WTC11 (cell line): ENCODE results near the gene MED12L.

Experiments used
- AFF4 ChIP-seq: sonication (generic); formaldehyde crosslinking; IDR thresholded peaks from 2 replicates; pipeline ENCODE4 v1.8.1; 2023; ENCODE audit warnings: mild to moderate bottlenecking, missing genetic modification reagents, borderline replicate concordance
- ATF2 ChIP-seq: sonication (generic); formaldehyde crosslinking; IDR thresholded peaks from 2 replicates; pipeline ENCODE4 v1.8.1; 2022; ENCODE audit warnings: low read depth, missing genetic modification reagents, borderline replicate concordance
- CTCF ChIP-seq: fragments of 200-600 bp; IDR thresholded peaks from 2 replicates; pipeline ENCODE4 v1.8.0; 2022; ENCODE audit warnings: antibody characterized with exemption
- ESRRA ChIP-seq: sonication (generic); formaldehyde crosslinking; IDR thresholded peaks from 2 replicates; pipeline ENCODE4 v1.8.1; 2022; ENCODE audit warnings: mild to moderate bottlenecking, missing genetic modification reagents, borderline replicate concordance
- IRF2 ChIP-seq: sonication (generic); formaldehyde crosslinking; IDR thresholded peaks from 2 replicates; pipeline ENCODE4 v1.8.0; 2022; ENCODE audit warnings: low read depth, missing genetic modification reagents, borderline replicate concordance
- MAX ChIP-seq: sonication (generic); formaldehyde crosslinking; IDR thresholded peaks from 2 replicates; pipeline ENCODE4 v1.8.0; 2022; ENCODE audit warnings: mild to moderate bottlenecking, missing genetic modification reagents
- NR3C1 ChIP-seq: sonication (generic); formaldehyde crosslinking; conservative IDR thresholded peaks from 2 replicates; pipeline ENCODE4 v1.8.1; 2023; ENCODE audit warnings: low read depth, mild to moderate bottlenecking, missing genetic modification reagents
- SP1 ChIP-seq: sonication (generic); formaldehyde crosslinking; conservative IDR thresholded peaks from 2 replicates; pipeline ENCODE4 v1.8.1; 2022; ENCODE audit warnings: missing genetic modification reagents
- USF2 ChIP-seq: sonication (generic); formaldehyde crosslinking; IDR thresholded peaks from 2 replicates; pipeline ENCODE4 v1.8.1; 2023; ENCODE audit warnings: mild to moderate bottlenecking, missing genetic modification reagents, moderate library complexity
- ZBTB21 ChIP-seq: sonication (generic); formaldehyde crosslinking; IDR thresholded peaks from 2 replicates; pipeline ENCODE4 v1.8.1; 2023; ENCODE audit warnings: mild to moderate bottlenecking, missing genetic modification reagents, borderline replicate concordance
- ZNF121 ChIP-seq: sonication (generic); formaldehyde crosslinking; IDR thresholded peaks from 2 replicates; pipeline ENCODE4 v1.8.0; 2023; ENCODE audit warnings: missing genetic modification reagents
- TF ChIP-seq, protein P1 (sequence below): sonication (generic); formaldehyde crosslinking; IDR thresholded peaks from 2 replicates; pipeline ENCODE4 v1.8.1; 2023; ENCODE audit warnings: mild to moderate bottlenecking, missing genetic modification reagents

DNA sequence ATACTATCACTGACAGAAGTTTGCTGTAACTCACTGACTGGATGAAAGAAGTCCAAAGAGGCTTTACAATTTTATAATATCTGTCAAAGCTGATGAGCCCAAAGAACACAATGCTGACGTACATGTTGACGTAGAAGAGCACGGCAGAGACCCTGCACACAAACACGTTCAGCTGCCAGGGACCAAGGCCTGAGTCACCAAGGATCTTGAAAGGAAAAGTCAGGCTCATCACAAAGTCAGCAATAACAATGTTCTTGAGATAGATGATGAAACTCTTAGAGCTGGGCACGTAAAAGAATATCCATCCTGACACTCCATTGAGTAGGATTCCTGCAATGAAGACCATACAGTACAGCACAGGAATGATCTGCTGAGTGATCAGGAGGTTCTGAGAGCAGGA lies 128.4 kb downstream of the MED12L start:
- TF ChIP-seq CTCF: no peak
- TF ChIP-seq ZNF121: no peak
- no peak for TF ChIP-seq MAX (CRISPR knock-in tag)
- TF ChIP-seq USF2 (CRISPR knock-in tag): no peak
- TF ChIP-seq AFF4 (CRISPR knock-in tag): no peak
- no peak for TF ChIP-seq ATF2 (CRISPR knock-in tag)
- no peak for TF ChIP-seq NR3C1 (CRISPR knock-in tag)
- TF ChIP-seq SP1: no peak
- TF ChIP-seq ESRRA (CRISPR knock-in tag): no peak
- TF ChIP-seq, protein P1, sequence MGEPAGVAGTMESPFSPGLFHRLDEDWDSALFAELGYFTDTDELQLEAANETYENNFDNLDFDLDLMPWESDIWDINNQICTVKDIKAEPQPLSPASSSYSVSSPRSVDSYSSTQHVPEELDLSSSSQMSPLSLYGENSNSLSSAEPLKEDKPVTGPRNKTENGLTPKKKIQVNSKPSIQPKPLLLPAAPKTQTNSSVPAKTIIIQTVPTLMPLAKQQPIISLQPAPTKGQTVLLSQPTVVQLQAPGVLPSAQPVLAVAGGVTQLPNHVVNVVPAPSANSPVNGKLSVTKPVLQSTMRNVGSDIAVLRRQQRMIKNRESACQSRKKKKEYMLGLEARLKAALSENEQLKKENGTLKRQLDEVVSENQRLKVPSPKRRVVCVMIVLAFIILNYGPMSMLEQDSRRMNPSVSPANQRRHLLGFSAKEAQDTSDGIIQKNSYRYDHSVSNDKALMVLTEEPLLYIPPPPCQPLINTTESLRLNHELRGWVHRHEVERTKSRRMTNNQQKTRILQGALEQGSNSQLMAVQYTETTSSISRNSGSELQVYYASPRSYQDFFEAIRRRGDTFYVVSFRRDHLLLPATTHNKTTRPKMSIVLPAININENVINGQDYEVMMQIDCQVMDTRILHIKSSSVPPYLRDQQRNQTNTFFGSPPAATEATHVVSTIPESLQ (CRISPR knock-in tag): no peak
- TF ChIP-seq IRF2 (CRISPR knock-in tag): no peak
- TF ChIP-seq ZBTB21 (CRISPR knock-in tag): no peak
